Measurements from ENCODE around the gene PRKCA.
A peak's percentile ranks its signal among the peaks of the same experiment; 100 is the strongest.

The PRKCA gene

GRCh38 chr17:66676421-66676820 lies 374.0 kb downstream of the PRKCA start:
- Mint-ChIP-seq H3K4me1 (peaks cover 61% of the 10 kb centered on the region), H3K9me3 (peaks cover 5% of the 10 kb centered on the region), H3K27ac (peak overlapping the region; percentile 30), H3K4me3 (no peak overlapping the region), H3K36me3 (peaks cover 17% of the 10 kb centered on the region), H3K27me3 (no peaks in the 10 kb centered on the region)

GRCh38 chr17:66677201-66677981 lies 375.0 kb downstream of the PRKCA start:
- H3K27me3 Mint-ChIP-seq: no peaks in the 10 kb centered on the region
- H3K27ac Mint-ChIP-seq: peak overlapping the region; percentile 61
- H3K36me3 Mint-ChIP-seq: peaks cover 18% of the 10 kb centered on the region
- H3K4me3 Mint-ChIP-seq: no peak overlapping the region
- H3K9me3 Mint-ChIP-seq: peaks cover 5% of the 10 kb centered on the region
- H3K4me1 Mint-ChIP-seq: peaks cover 56% of the 10 kb centered on the region

DNA sequence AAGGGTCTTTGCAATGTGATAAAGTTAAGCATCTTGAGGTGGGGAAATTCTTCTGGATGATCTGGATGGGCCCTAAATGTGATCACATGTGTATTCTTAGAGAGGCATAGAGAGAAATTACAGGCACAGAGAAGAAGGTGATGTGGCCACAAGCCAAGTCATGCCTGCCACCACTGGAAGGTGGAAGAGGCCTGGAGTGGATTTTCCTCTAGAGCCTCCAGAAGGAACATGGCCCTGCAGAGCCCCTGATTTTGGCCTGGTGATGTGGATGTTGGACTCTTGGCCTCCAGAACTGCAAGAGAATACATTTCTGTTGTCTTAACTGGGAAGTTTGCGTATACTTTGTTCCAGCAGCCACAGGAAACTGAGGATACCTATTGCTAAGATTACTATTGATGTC lies 375.6 kb downstream of the PRKCA start:
- H3K27ac Mint-ChIP-seq: peak overlapping the region; percentile 61
- peaks cover 18% of the 10 kb centered on the region for H3K36me3 Mint-ChIP-seq
- peaks cover 5% of the 10 kb centered on the region for H3K9me3 Mint-ChIP-seq
- no peaks in the 10 kb centered on the region for H3K27me3 Mint-ChIP-seq
- H3K4me1 Mint-ChIP-seq: peaks cover 54% of the 10 kb centered on the region
- H3K4me3 Mint-ChIP-seq: no peak overlapping the region

GRCh38 chr17:66678827-66679226 lies 376.4 kb downstream of the PRKCA start:
- Mint-ChIP-seq H3K27ac (no peak overlapping the region), H3K4me1 (peaks cover 47% of the 10 kb centered on the region), H3K27me3 (no peaks in the 10 kb centered on the region), H3K4me3 (no peak overlapping the region), H3K36me3 (peaks cover 18% of the 10 kb centered on the region), H3K9me3 (peaks cover 5% of the 10 kb centered on the region)

- H3K4me3 Mint-ChIP-seq: no peak overlapping the region
- H3K36me3 Mint-ChIP-seq: peaks cover 18% of the 10 kb centered on the region
- no peak overlapping the region for H3K27ac Mint-ChIP-seq
- H3K27me3 Mint-ChIP-seq: no peaks in the 10 kb centered on the region
- peaks cover 5% of the 10 kb centered on the region for H3K9me3 Mint-ChIP-seq
- H3K4me1 Mint-ChIP-seq: peaks cover 39% of the 10 kb centered on the region
Measured at GRCh38 chr17:66679631-66680517, 377.5 kb downstream of the PRKCA start.

DNA sequence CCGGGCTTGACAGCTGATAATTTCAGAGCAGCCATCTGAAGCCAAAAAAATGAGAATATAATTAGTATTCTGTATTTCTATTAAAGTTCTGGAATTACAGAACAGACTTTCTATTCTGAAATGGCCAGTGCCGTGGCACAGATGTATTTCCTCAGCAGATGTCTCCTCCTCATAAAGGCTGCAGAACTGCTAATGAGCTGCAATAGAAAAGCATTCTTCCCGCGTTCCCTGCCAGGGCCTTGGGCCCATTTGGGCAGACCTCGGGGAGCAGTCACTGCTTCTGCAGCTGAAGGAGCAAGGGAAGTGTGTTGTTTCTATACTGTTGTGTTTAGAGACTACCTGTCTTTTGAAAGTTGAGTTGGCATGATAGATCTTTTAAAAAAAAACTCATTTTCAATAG lies 379.9 kb downstream of the PRKCA start:
- H3K4me1 Mint-ChIP-seq: peaks cover 32% of the 10 kb centered on the region
- H3K4me3 Mint-ChIP-seq: no peak overlapping the region
- peaks cover 5% of the 10 kb centered on the region for H3K9me3 Mint-ChIP-seq
- no peaks in the 10 kb centered on the region for H3K27me3 Mint-ChIP-seq
- no peak overlapping the region for H3K27ac Mint-ChIP-seq
- peaks cover 21% of the 10 kb centered on the region for H3K36me3 Mint-ChIP-seq

DNA sequence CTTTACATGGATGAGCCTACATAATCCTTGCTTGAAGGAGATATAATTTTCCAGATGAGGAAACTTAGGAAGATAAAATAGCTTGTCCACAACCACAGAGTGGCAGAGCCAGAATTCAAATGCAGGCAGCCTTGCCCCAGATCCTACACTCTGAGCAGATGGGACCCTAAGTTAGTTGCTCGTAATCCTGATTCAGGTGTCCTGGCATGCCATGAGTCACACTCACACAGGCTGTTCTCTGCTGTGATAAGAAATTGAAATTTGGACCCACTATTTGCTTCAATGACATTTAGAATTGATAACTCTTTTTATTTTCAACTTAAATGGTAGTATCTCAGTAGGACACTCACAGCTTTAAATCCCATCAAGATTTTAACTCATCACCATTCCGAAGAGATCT lies 381.8 kb downstream of the PRKCA start:
- no peak overlapping the region for H3K4me3 Mint-ChIP-seq
- H3K36me3 Mint-ChIP-seq: peaks cover 19% of the 10 kb centered on the region
- peaks cover 18% of the 10 kb centered on the region for H3K4me1 Mint-ChIP-seq
- no peak overlapping the region for H3K27ac Mint-ChIP-seq
- no peaks in the 10 kb centered on the region for H3K27me3 Mint-ChIP-seq
- H3K9me3 Mint-ChIP-seq: no peaks in the 10 kb centered on the region

GRCh38 chr17:66684731-66685130 lies 382.3 kb downstream of the PRKCA start:
- Mint-ChIP-seq H3K4me3 (no peak overlapping the region), H3K4me1 (peaks cover 14% of the 10 kb centered on the region), H3K36me3 (peaks cover 19% of the 10 kb centered on the region), H3K27me3 (no peaks in the 10 kb centered on the region), H3K9me3 (no peaks in the 10 kb centered on the region), H3K27ac (peak overlapping the region; percentile 35)

DNA sequence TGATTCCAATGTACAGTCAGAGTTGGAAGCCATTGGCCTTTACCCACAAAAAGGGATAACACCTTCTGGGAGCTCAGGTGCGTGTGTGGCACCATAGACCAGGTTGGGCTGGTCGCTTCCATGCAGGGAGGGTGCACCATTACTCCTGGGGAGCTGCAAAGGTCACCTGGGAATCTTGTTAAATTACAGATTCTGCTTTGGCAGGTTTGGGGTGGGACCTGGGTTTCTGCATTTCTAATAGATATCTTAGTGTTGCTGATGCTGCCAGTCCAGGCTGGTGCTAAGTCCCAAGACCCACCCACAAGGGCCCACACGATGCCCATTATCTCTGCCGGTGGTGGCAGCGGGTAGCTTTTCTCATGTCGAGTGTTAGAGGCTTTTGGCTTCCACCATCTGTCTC lies 384.2 kb downstream of the PRKCA start:
- no peak overlapping the region for H3K4me3 Mint-ChIP-seq
- peaks cover 25% of the 10 kb centered on the region for H3K36me3 Mint-ChIP-seq
- H3K27me3 Mint-ChIP-seq: no peaks in the 10 kb centered on the region
- H3K9me3 Mint-ChIP-seq: no peaks in the 10 kb centered on the region
- peaks cover 18% of the 10 kb centered on the region for H3K4me1 Mint-ChIP-seq
- no peak overlapping the region for H3K27ac Mint-ChIP-seq

DNA sequence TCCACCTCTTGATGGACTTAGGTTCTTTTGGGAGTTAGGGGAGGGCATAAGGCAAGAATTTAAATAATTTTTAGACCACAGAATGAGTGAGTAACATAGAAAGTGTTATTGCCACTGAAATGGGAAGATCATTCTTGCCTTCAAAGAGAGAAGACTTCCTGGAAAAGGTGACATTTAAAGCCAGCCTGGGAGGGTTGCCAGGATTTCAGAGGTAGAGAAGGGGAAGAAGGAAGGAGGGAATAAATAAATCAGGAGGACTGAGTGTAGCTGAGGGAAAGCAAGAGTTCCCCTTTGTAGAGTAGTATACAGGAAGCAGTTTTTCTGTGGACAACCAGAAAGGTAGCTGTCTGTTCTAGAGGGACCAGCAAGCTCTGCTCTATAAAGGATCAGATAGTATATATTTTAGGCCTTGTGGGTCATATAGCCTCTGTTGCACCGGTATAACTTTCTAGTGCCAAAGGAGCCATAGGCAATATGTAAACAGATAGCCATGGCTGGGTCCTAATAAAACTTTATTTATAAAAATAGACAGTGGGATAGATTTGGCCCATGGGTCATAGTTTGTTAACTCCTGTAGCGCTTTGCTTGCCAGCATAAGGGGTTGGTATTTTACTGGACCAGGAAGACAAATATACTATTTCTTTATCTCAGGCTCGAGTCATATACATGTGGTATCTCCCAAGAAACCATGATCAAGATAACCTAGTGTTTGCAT lies 385.3 kb downstream of the PRKCA start:
- no peak overlapping the region for H3K4me3 Mint-ChIP-seq
- no peak overlapping the region for H3K27ac Mint-ChIP-seq

DNA sequence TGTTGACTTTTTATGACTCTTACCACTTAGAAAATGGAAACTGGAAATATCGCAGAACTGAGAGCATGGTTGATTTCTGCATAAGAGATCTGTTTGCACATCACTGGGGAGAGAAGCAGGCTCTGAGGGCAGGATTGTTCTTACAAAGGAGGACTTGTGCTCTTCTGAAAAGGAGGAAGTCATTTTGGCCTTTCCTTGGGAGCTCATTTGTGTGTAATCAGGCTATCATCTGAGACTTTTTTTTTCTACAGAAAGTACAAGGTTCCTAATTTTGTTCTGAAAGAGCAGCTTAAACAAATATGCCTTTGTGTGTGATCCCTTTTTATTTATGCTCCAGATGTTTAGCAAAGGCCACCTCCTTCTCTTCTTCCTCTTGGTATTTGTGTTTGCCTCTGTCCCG lies 386.8 kb downstream of the PRKCA start:
- Mint-ChIP-seq H3K36me3 (peaks cover 27% of the 10 kb centered on the region), H3K27ac (no peak overlapping the region), H3K4me1 (peaks cover 7% of the 10 kb centered on the region)

More for the DNA sequence above, 385.3 kb downstream of the PRKCA start:
- Mint-ChIP-seq H3K36me3 (peaks cover 27% of the 10 kb centered on the region), H3K4me1 (peaks cover 11% of the 10 kb centered on the region), H3K9me3 (no peaks in the 10 kb centered on the region), H3K27me3 (no peaks in the 10 kb centered on the region)

GRCh38 chr17:66690166-66690565 lies 387.8 kb downstream of the PRKCA start:
- H3K36me3 Mint-ChIP-seq: peaks cover 35% of the 10 kb centered on the region
- no peak overlapping the region for H3K4me3 Mint-ChIP-seq
- H3K9me3 Mint-ChIP-seq: no peaks in the 10 kb centered on the region
- H3K27ac Mint-ChIP-seq: no peak overlapping the region
- H3K27me3 Mint-ChIP-seq: no peaks in the 10 kb centered on the region
- H3K4me1 Mint-ChIP-seq: peaks cover 7% of the 10 kb centered on the region

More for the DNA sequence above, 386.8 kb downstream of the PRKCA start:
- Mint-ChIP-seq H3K9me3 (no peaks in the 10 kb centered on the region), H3K27me3 (no peaks in the 10 kb centered on the region), H3K4me3 (no peak overlapping the region)

DNA sequence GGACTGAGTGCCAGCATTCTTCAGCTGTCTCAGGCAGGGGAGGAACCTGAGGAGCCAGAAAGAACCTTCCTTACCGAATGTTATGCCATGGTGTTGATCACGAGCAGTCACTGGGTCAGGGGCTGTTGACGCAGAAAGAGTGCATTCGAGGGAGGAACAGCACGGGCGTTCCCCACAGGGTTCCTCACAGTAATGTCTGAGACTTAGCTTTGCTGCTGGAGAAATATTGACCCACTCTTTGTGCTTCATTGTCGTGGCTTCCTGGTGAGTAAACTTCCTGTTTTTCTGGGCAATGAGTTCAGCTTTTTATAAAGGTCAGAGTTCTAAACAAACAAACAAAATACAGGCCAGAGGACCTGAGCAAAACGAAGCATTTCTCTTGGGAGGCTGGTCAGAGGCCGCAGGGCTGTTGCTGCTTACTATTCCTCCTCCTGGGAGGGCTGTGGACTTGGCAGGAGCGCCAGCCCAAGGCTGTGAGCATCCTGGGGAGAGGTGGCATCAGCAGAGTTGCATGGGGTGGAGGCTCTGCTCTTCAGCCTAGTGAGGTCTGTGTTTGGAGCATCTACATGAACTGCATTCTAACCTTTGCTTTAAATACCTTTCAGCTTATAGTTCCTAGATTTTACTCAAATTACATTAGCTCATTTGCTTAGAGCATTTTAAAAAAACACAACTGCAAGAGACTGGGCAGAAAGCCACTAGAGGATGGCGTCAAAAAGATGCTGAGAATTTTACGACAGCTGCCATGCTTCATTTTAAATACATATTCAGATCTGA lies 389.4 kb downstream of the PRKCA start:
- peaks cover 4% of the 10 kb centered on the region for H3K4me1 Mint-ChIP-seq
- peaks cover 42% of the 10 kb centered on the region for H3K36me3 Mint-ChIP-seq
- H3K27me3 Mint-ChIP-seq: no peaks in the 10 kb centered on the region
- H3K9me3 Mint-ChIP-seq: no peaks in the 10 kb centered on the region
- H3K27ac Mint-ChIP-seq: no peak overlapping the region
- H3K4me3 Mint-ChIP-seq: no peak overlapping the region

DNA sequence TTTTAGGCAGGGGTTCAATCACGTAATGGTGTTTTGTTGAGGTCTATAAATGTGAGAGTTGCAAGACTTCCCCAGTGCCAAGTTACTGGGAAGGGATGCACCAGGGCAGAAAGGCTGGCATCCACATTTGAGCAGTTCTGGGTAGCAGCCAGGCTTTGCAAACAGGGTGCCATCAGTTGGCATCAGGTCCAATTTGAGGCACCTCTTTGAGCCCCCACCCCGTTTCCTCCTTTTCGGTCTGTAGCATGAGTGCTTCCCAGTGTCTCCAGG lies 389.9 kb downstream of the PRKCA start:
- peaks cover 4% of the 10 kb centered on the region for H3K4me1 Mint-ChIP-seq
- H3K27me3 Mint-ChIP-seq: no peaks in the 10 kb centered on the region
- H3K36me3 Mint-ChIP-seq: peaks cover 44% of the 10 kb centered on the region
- no peak overlapping the region for H3K4me3 Mint-ChIP-seq
- H3K9me3 Mint-ChIP-seq: no peaks in the 10 kb centered on the region
- no peak overlapping the region for H3K27ac Mint-ChIP-seq

DNA sequence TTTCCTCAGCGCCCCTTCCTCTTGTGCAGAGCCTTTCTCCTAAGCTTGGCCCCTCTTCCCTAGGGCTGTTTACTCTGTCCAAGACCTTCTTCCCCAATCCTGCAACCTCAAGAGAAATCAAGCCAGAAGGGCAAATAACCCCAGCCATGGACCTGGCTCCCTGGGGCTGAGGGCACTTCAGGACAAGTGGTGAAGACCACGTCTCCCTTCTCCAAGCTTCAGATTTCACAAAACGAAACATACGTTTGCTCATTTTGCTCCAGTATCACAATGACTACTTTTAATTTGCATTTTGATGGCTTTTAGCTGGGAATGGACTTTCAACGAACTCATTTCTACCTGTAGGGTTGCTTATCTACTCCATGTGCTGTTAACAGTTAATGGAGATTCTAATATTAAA lies 392.7 kb downstream of the PRKCA start:
- H3K27ac Mint-ChIP-seq: no peak overlapping the region
- peaks cover 48% of the 10 kb centered on the region for H3K36me3 Mint-ChIP-seq
- H3K27me3 Mint-ChIP-seq: no peaks in the 10 kb centered on the region
- no peaks in the 10 kb centered on the region for H3K9me3 Mint-ChIP-seq
- H3K4me1 Mint-ChIP-seq: peaks cover 14% of the 10 kb centered on the region
- no peak overlapping the region for H3K4me3 Mint-ChIP-seq

Measured in activated naive CD4-positive, alpha-beta T cell treated with anti-CD3 and anti-CD28 coated beads, Interleukin-2, amount 50 U/mL, for 24 hours (primary cell).